B cell (primary cell): ENCODE results near the gene FMOD. TPM values are rescaled to one million over a fixed set of nuclear protein-coding genes. Genes with fewer than 3 reads are reported as not detected.

Experiments
- ATAC-seq: fragments of 200-7000 bp; cut with Tn5 transposase; one replicate; pipeline ENCODE4 v1.10.0; 2021; ENCODE audit warnings: low read depth, mild to moderate bottlenecking, moderate number of reproducible peaks, moderate library complexity
- CTCF ChIA-PET: fragments of 350-600 bp; sonication (Branson Sonifier 250); formaldehyde crosslinking; loops from one replicate; lab custom pipeline; 2021; ENCODE audit warnings: antibody characterized with exemption, inconsistent platforms; lab: Charles Lee
- POLR2A ChIA-PET: fragments of 350-600 bp; sonication (Branson Sonifier 250); formaldehyde crosslinking; loops from one replicate; lab custom pipeline; 2021; ENCODE audit warnings: antibody characterized with exemption; lab: Charles Lee
- DNase-seq: peaks from one replicate; pipeline ENCODE4 v3.0.0; 2013
- H2AFZ ChIP-seq: 2 replicates; pipeline ENCODE4 v1.6.1; 2012; ENCODE audit warnings: mild to moderate bottlenecking, low read depth, low read length; ENCODE audit not compliant: insufficient read depth, poor library complexity, severe bottlenecking
- H3K27ac ChIP-seq, 2 donors: 1 replicate in 1 of 2; 2 replicates in 1 of 2; pipeline ENCODE4 v1.5.1; 2012 to 2013; ENCODE audit warnings: low read length in 2 of 2, mild to moderate bottlenecking in 2 of 2, moderate library complexity in 1 of 2
- H3K27me3 ChIP-seq, 4 experiments: fragments of 200-600 bp in 1 of 4; sonication (generic) in 1 of 4; replicated peaks in 1 of 4; 1 replicate in 2 of 4; 2 replicates in 2 of 4; pipeline versions ENCODE4 v1.6.1 to v1.7.0; 2013 to 2016; ENCODE audit warnings: low read length in 3 of 4, mild to moderate bottlenecking in 2 of 4, mixed read lengths in 1 of 4, moderate library complexity in 1 of 4; ENCODE audit not compliant: insufficient read depth in 4 of 4, control insufficient read depth in 3 of 4; ENCODE audit errors: control extremely low read depth in 1 of 4
- H3K36me3 ChIP-seq, 2 experiments: replicated peaks in 1 of 2; 1 replicate in 1 of 2; 2 replicates in 1 of 2; pipeline versions ENCODE4 v1.6.1 to v1.7.1; 2013; ENCODE audit warnings: low read length in 1 of 2; ENCODE audit not compliant: insufficient read depth in 2 of 2, control insufficient read depth in 1 of 2; ENCODE audit errors: control extremely low read depth in 1 of 2, extremely low read depth in 1 of 2
- H3K4me1 ChIP-seq, 2 donors: fragments of 200-600 bp in 1 of 2; sonication (generic) in 1 of 2; 1 replicate in 1 of 2; 2 replicates in 1 of 2; pipeline versions ENCODE4 v1.5.1 to v1.6.1; 2013 to 2017; ENCODE audit warnings: low read length in 2 of 2; ENCODE audit not compliant: control insufficient read depth in 2 of 2, insufficient read depth in 2 of 2
- H3K4me2 ChIP-seq: replicated peaks from 2 replicates; pipeline ENCODE3; 2012; ENCODE audit warnings: mild to moderate bottlenecking, low read depth, low read length; ENCODE audit not compliant: poor library complexity, severe bottlenecking
- H3K4me3 ChIP-seq, 5 experiments: fragments of 200-600 bp in 1 of 5; sonication (generic) in 1 of 5; 1 replicate in 3 of 5; 2 replicates in 2 of 5; pipeline versions ENCODE4 v1.5.1 to v1.7.0; 2011 to 2016; ENCODE audit warnings: low read length in 4 of 5, mild to moderate bottlenecking in 4 of 5, low read depth in 2 of 5, control low read depth in 1 of 5, moderate library complexity in 1 of 5; ENCODE audit not compliant: insufficient read depth in 1 of 5; ENCODE audit errors: control extremely low read depth in 1 of 5, extremely low read depth in 1 of 5
- H3K79me2 ChIP-seq: fragments of 200-600 bp; sonication (generic); one replicate; pipeline ENCODE4 v1.6.0; 2016; ENCODE audit warnings: low read length; ENCODE audit not compliant: control insufficient read depth, insufficient read depth
- H3K9ac ChIP-seq: fragments of 200-600 bp; sonication (generic); 2 replicates; pipeline ENCODE4 v1.6.1; 2017; ENCODE audit warnings: mild to moderate bottlenecking, low read length, moderate library complexity
- H3K9me3 ChIP-seq, 3 donors: one replicate each; pipeline versions ENCODE4 v1.6.1 to v1.7.1; 2013; ENCODE audit warnings: low read length in 2 of 3; ENCODE audit not compliant: control insufficient read depth in 2 of 3, insufficient read depth in 1 of 3; ENCODE audit errors: control extremely low read depth in 1 of 3
- H4K20me1 ChIP-seq: 2 replicates; pipeline ENCODE4 v1.6.0; 2012; ENCODE audit warnings: mild to moderate bottlenecking, low read length; ENCODE audit not compliant: insufficient read depth, control insufficient read depth, poor library complexity, severe bottlenecking
- H3K27ac Mint-ChIP-seq: one replicate; pipeline ENCODE4 v1.8.0; 2021; ENCODE audit warnings: mixed read lengths
- H3K27me3 Mint-ChIP-seq: one replicate; pipeline ENCODE4 v1.8.0; 2021; ENCODE audit warnings: mixed read lengths
- H3K4me1 Mint-ChIP-seq: one replicate; pipeline ENCODE4 v1.8.0; 2021; ENCODE audit warnings: mixed read lengths
- H3K4me3 Mint-ChIP-seq: one replicate; pipeline ENCODE4 v1.8.0; 2021; ENCODE audit warnings: mixed read lengths
- H3K9me3 Mint-ChIP-seq: one replicate; pipeline ENCODE4 v1.8.0; 2022; ENCODE audit warnings: mixed read lengths; ENCODE audit not compliant: insufficient read depth
- CTCF ChIP-seq: fragments of 200-600 bp; IDR thresholded peaks from one replicate; pipeline ENCODE4 v1.8.0; 2022; ENCODE audit warnings: antibody characterized with exemption, mild to moderate bottlenecking
- EZH2 ChIP-seq: IDR thresholded peaks from 2 replicates; pipeline ENCODE4 v1.6.1; 2012; ENCODE audit warnings: borderline replicate concordance, low read depth, mild to moderate bottlenecking, moderate library complexity, low read length; ENCODE audit not compliant: insufficient read depth, poor library complexity, severe bottlenecking
- WGBS: methylation state at CpG from one replicate; pipeline ENCODE4 v1.1.5; 2013; ENCODE audit warnings: missing lambda C conversion rate; ENCODE audit not compliant: insufficient coverage; 5-methylcytosine and 5-hydroxymethylcytosine counted together
- intact Hi-C: fragments of 100-400 bp; cut with micrococcal nuclease; formaldehyde crosslinking; loops from one replicate; pipeline ENCODE4 v1.10.0; 2022
- polyA plus RNA-seq: library from polyadenylated mRNA; depleted of rRNA; stranded (reverse); fragments of >200 nt; gene quantifications from 2 replicates; pipeline ENCODE4 v1.2.3, GENCODE V29; 2012
- total RNA-seq, 2 donors: library from RNA; stranded (reverse); fragments of 120-200 nt in 1 of 2; gene quantifications; 1 replicate in 1 of 2; 2 replicates in 1 of 2; pipeline versions ENCODE4 v1.2.3 to v1.2.4, GENCODE V29; 2013 to 2022

FMOD gene
- total and polyA plus RNA-seq, 2 donors (not counting 1 experiment from before 2014, with no cell fraction given) = not detected

- intact Hi-C loops = loop anchor here (1.0 to 2.0 kb wide), 3 partner anchors 54 to 110 kb away; no protein-coding TSS in a partner anchor
- peak overlapping the region; percentile 60 for H3K9ac ChIP-seq
- Mint-ChIP-seq H3K27ac (peak overlapping the region; percentile 76), H3K4me3 (peak overlapping the region; percentile 72), H3K27me3 (no peaks in the 10 kb centered on the region), H3K9me3 (no peaks in the 10 kb centered on the region), H3K4me1 (peaks cover 45% of the 10 kb centered on the region)
- peaks cover 38 to 45% of the 10 kb centered on the region in 2 donors for H3K4me1 ChIP-seq
- peak overlapping the region; percentile 73 to 82 for H3K27ac ChIP-seq
- 42% methylated on average over 2 of the region's 2 CpGs for WGBS
- H2AFZ ChIP-seq = no peak overlapping the region
- TF ChIP-seq EZH2 (no peak), CTCF (no peak)
- H3K4me2 ChIP-seq = peak overlapping the region; percentile 76
- no peaks in the 10 kb centered on the region for H3K79me2 ChIP-seq
- H3K4me3 ChIP-seq = peak overlapping the region in 2 of 5 experiments; percentile 34 to 49
- no peaks in the 10 kb centered on the region for H3K36me3 ChIP-seq
- ChIA-PET CTCF (interaction anchor here (0.7 to 5.6 kb wide), 10 partner anchors 10 to 1178 kb away, joined by 3 to 59 read pairs (median 5); no protein-coding TSS in a partner anchor), POLR2A (interaction anchor here (0.6 to 1.6 kb wide), 6 partner anchors 29 to 92 kb away, joined by 3 to 5 read pairs (median 3); no protein-coding TSS in a partner anchor)
- no peaks in the 10 kb centered on the region for H3K27me3 ChIP-seq
- ATAC-seq (peak; percentile 89), DNase-seq (peak; percentile 82)
- no peaks in the 10 kb centered on the region for H4K20me1 ChIP-seq
- H3K9me3 ChIP-seq = no peaks in the 10 kb centered on the region
Observed at GRCh38 chr1:203381151-203381751, 30.3 kb upstream of the FMOD start.
